Activated CD4-positive, alpha-beta T cell treated with anti-CD3 and anti-CD28 coated beads, Interleukin-10, Interleukin-2, amounts not matched to agents 100 ng/mL and 50 ng/mL, durations not matched to agents 16 hours and 8 hours (primary cell): ENCODE measurements around the gene TAX1BP1.

Experiments
- DNase-seq: peaks from one replicate; pipeline ENCODE4 v3.0.0-alpha.2; 2020

Gene TAX1BP1

GRCh38 chr7:27784399-27785053 lies 44.6 kb downstream of the TAX1BP1 start:
- peak; percentile 59 for DNase-seq

- no peak for DNase-seq
These were observed 48.5 kb downstream of the TAX1BP1 start for GRCh38 chr7:27788437-27788836.

DNA sequence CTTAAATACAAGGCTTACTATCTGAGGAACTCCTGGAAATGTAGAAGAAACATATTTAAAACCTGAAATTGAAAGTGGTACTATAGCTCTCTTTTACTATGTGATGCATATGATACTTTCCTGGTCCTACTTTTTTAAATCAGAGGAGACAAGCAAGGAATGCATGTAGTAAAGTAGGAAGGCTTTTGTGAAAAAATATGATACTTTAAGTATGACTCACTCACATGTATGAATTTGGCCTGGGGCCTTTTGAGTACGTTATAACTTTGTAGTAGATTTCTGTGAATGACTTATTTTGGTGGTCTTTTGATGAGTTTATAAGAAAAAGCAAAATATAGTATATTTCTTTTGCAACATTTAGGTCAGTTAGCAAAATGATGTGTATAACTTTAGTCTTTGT lies 53.8 kb downstream of the TAX1BP1 start:
- no peak for DNase-seq

- DNase-seq: no peak
These were observed 56.0 kb downstream of the TAX1BP1 start for GRCh38 chr7:27795977-27796376.

- no peak for DNase-seq
These were observed 59.2 kb downstream of the TAX1BP1 start for GRCh38 chr7:27799212-27799611.

GRCh38 chr7:27802999-27803398 lies 63.0 kb downstream of the TAX1BP1 start:
- no peak for DNase-seq

DNA sequence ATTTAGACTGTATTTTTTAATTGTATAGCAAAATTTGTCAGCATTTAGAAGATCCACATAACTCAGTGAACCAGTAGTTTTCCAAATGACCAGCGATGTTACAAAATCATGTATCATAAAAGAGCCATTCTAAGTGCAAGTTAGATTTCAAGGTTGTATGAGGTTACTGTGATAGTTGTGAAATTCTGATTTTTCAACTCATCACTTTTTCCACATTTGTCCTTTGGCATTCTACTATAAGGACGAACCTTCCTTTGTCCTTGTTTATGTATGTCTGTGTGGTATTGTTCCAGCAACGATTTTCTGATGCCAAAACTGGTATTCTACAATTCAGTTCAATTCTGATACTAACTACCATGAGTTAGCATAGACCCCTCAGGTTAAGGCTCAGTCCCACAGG lies 64.2 kb downstream of the TAX1BP1 start:
- DNase-seq: no peak

GRCh38 chr7:27808626-27809025 lies 68.7 kb downstream of the TAX1BP1 start:
- no peak for DNase-seq

GRCh38 chr7:27810186-27810585 lies 70.2 kb downstream of the TAX1BP1 start:
- no peak for DNase-seq

DNA sequence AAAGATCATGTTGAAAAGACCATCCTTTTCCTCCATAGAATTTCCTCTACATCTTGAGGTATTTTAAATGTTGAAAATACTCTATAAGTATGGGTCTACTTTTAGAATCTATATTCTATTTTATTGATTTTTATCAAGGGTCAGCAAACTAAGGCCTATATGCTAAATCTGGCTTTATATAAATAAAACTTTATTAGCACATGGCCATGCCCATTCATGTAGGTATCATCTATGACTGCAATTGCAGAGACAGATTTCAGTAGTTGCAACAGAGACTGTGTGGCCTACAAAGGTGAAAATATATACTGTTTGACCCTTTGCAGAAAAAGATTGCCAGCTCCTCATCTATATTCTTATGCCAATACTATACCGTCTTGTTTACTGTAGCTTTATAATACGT lies 72.7 kb downstream of the TAX1BP1 start:
- DNase-seq: no peak

DNA sequence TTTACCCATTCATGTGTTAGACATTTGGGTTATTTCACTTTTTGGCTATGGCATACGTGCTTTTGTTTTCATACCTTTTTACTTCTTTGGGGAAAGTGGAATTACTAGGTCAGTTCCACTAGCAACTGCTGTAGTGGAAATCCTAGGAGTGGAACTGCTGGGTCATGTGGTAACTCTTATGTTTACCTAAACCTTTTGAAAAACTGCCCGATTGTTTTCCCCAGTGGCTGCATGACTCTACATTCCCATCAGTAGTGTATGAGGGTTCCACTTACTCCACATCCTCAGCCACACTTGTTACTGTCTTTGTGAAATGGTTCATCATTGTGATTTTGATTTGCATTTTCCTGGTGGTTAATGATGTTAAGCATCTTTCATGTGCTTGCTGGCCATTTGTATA lies 82.3 kb downstream of the TAX1BP1 start:
- DNase-seq: no peak

DNA sequence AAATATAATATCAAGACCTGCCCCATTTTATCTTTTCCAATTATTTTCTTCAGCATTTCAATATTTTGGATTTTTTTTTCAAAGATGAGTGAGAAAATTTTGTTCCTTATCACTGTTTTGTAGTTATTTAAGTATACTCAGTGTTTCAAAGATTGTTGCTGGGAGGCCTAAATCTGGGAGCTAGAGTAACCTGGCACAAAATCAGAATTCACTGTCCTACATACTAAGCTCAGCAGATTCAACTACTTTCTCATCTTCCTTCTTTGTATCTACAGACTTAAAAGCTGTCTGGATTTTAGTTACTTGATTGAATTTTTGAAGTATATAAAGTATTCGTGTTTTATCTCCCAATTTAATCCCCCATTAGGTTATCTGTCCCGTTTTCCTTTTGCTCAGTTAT lies 85.9 kb downstream of the TAX1BP1 start:
- no peak for DNase-seq

DNA sequence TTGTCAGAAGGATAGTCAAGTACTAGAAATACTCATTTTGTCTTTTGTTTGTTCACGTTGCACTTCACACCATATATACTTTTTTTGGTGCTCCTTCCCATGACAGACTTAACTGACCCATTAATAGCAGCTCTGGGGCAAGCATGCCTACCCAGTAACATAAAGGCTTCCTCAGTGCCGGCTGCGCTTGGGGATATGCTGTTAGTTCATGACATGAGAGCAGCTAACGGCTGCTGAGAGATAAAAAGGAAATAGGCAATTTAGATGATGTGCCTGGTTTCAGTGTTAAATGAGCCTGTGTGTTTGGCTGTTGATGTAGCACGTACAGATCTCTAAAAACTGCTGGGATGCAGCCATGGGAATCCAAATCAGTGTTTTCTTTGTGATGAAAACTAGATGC lies 86.4 kb downstream of the TAX1BP1 start:
- no peak for DNase-seq

DNA sequence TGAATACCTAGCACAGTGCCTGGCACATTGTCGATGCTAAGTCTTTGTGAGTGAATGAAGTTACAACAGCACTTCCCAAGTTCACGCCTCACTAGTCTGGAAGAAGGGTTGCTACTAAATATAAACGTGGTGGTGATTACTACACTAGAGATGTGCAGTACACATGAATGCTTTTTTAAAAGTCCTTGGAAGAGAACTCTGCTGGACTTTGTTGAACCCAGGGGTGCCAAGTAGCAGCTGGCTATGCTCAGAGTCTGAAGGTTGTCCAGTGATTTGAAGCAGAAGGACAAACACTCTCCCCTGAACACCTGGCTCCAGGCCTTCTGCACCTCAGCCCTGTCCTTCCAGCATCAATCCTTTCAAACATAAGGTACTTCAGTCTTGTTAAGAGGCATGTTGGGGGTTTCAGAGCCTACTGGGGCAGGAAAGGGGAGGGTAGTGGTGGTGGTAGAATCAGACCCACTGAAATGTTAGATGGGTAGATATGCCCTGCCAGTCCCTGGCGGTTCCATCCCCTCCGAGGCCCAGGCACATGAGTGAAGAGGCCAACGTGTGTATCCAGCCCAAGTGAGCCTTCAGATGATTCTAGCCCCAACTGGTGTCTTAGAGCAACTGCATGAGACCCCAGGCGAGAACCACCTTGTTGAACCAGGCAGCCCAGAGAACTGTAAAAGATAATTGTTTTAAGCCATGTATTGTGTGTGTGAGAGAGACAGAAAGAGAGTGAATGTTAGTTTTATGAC lies 94.4 kb downstream of the TAX1BP1 start:
- DNase-seq: no peak

- no peak for DNase-seq
These were observed 95.4 kb downstream of the TAX1BP1 start for GRCh38 chr7:27835376-27835775.

- no peak for DNase-seq
These were observed 96.6 kb downstream of the TAX1BP1 start for GRCh38 chr7:27836536-27836935.

DNA sequence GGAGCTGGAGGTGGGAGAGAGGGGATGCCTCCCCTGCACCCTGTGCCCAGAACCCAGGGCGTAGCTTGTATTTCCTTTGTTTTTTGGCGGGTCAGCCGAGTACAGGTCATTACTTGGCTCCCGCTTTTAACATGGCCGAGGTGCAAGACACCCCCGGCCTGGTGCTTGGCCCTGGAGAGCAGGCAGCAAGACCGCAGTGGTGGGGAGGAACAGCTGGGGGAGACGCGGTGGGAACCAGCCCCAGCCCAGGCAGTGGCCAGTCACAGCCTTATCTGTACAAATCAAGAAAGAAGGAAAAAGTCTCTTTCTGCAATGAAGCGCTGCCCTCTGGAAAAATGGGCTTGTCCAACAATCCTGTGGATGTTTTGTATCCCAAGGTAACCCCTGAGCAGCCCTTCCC lies 99.1 kb downstream of the TAX1BP1 start:
- DNase-seq: no peak

DNA sequence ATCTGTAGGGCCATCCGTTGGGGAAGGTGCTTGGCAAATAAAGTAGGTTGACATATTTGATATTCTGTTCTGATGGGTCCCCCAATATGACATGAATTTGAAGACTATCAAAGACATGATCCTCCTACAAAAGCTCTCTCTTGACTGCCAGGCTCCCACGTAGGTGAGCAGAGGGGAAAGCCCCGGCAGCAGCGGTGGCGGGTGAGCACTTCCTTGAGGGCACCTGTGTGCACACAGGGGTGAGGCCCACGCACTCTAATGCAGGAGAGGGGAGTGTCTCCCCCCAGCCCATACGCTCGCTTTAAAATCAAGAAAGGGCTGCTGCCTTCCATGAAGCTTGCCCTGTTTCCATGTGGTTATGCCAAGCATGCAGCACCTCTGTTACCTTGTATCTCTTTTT lies 100.4 kb downstream of the TAX1BP1 start:
- DNase-seq: peak; percentile 8

DNA sequence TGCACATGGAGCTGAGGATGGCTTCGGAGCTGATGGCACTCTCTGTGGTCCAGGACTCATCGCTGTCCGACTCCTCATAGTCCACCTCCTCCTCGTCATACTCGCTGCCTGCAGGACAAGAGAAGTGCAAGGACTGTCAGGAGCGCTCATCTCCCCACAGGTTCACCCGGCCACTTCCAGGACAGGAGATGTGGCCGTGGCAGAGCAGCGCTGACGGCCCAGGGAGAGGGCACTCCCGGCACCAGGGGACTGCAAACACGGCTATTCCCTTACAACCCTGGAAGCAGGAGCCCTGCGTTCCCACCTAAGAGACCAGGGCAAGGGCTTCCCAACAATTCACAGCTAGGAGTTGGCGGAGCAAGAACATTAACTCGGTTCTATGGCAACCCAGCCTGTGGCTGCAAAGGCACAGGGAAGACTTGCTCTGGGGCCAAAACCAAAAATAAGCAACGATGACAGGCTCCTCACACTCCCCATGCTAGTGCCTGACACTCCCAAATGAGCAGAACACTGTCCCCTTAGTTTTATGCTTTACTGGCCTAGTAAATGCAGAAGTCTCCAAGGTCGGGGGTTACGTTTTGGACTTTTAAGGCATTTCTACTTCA lies 100.9 kb downstream of the TAX1BP1 start:
- no peak for DNase-seq

DNA sequence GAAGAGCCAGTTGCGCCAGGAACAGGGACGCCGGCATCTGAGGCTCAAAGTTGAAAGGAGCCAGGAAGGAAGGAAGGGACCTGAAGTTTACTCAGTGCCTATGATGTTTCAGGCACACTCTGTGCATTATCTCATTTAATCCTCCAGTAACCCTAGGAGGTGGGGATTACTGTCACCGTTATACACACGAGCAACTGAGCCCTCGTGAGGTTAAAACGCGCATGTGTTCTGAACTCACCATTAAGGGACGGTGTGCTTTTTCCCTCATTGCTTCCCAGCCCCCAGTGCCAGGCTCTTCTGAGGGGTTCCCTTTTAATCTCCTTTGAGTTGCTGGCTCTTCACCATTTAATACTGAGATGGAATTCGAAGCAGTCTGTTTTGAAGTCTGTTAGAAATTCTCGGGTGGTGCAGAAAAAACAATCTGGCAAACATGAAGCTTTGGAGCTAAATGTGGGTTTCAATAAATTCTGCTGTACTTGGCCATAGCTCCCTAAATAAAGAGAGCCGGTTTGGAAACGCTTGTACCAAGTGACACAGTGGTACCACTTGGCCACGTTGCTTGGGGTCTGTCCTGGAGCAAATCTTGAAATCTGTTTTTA lies 102.2 kb downstream of the TAX1BP1 start:
- DNase-seq: no peak

DNA sequence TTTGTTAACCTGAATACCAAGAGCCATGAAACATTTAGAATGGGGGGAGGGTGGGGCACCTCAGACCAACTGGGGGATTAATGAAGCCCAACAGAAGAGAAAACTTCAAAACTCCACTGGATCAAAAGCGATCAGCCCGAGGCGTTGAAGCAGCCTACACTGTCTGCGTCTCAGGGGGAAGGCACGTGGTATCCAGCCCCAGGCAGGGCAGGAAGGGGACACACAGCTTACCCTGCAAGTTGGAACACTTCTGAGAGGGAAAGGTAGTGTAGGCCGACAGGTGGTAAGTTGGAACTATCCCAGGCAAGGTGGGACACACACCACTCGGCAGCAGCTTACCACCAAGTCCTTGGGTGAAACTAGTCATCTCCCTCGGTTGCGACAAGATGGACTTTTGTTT lies 102.9 kb downstream of the TAX1BP1 start:
- DNase-seq: no peak

DNA sequence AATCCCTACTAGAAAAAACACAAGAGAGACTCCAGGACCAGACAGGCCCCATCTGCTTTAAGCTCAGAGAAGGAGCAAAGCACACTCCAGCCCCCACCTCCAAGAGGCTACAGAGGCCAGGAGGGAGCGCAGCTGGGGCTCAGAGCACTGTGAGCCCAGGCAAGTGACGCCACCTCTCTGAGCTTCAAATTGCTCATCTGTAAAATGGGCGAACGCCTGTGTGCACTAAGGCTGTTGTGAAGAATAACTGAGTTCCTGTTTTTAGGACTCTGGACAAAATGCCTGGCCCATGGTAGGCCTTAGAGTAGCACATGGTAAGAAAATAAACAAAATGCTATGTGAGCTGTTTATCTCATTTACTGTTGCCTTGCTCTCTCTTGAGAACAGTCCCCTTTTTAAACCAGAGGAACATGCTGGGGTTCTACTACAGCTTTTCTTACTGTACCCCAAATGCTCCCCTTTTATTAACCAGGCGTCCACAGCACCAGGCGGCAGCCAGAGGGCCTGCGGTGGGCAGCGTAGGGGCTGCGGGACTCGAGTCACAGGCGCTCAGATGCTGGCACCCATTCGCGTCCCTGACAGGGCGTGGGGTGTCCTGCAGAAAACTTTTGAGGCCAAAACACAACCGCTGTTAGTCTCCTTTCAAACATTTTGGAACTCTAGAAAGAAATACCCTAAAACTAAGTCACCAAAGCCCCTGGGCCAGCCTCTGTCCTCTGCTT lies 103.8 kb downstream of the TAX1BP1 start:
- DNase-seq: no peak

GRCh38 chr7:27846388-27846787 lies 106.4 kb downstream of the TAX1BP1 start:
- DNase-seq: peak; percentile 9
